HEK293 (cell line): Measurements from ENCODE around the gene PAFAH1B2.

Experiments used
- CTCF ChIA-PET: fragments of 350-600 bp; formaldehyde crosslinking; extraction: SDS; loops from one replicate; lab custom pipeline; 2021; ENCODE audit warnings: antibody characterized with exemption; lab: Yijun Ruan, JAX
- POLR2A ChIA-PET: fragments of 300-600 bp; formaldehyde crosslinking; extraction: SDS; loops from one replicate; lab custom pipeline; 2020; ENCODE audit warnings: antibody characterized with exemption, inconsistent platforms; lab: Yijun Ruan, JAX
- H3K27ac ChIP-seq: fragments of 200-500 bp; sonication (Bioruptor generic); 2 replicates; pipeline ENCODE4 v1.5.1; 2014; ENCODE audit warnings: low read depth, low read length, control low read depth, inconsistent platforms; ENCODE audit errors: extremely low read depth
- H3K36me3 ChIP-seq, 2 experiments: fragments of 200-500 bp in 1 of 2; sonication (Bioruptor generic) in 1 of 2; 1 replicate in 1 of 2; 2 replicates in 1 of 2; pipeline ENCODE4 v1.5.1; 2014 to 2017; ENCODE audit warnings: inconsistent platforms in 2 of 2, low read length in 2 of 2; ENCODE audit not compliant: control insufficient read depth in 2 of 2, insufficient read depth in 1 of 2
- H3K4me1 ChIP-seq: fragments of 200-500 bp; sonication (Bioruptor generic); 2 replicates; pipeline ENCODE4 v1.5.1; 2014; ENCODE audit warnings: mild to moderate bottlenecking, low read length, inconsistent platforms; ENCODE audit not compliant: control insufficient read depth, insufficient read depth
- H3K4me3 ChIP-seq: 2 replicates; pipeline ENCODE4 v1.5.1; 2011; ENCODE audit warnings: low read depth, mild to moderate bottlenecking, control low read depth, low read length, moderate library complexity
- H3K9me3 ChIP-seq: fragments of 200-500 bp; sonication (Bioruptor generic); 2 replicates; pipeline ENCODE4 v1.5.1; 2014; ENCODE audit warnings: low read depth, low read length, inconsistent platforms; ENCODE audit not compliant: control insufficient read depth, insufficient read depth
- BCL11A ChIP-seq: fragments of 450-650 bp; formaldehyde crosslinking; IDR thresholded peaks from 2 replicates; pipeline ENCODE4 v1.5.1; 2016; ENCODE audit warnings: low read depth, missing biosample characterization, missing genetic modification characterization
- HOXA7 ChIP-seq: sonication (generic); formaldehyde crosslinking; IDR thresholded peaks from 2 replicates; pipeline ENCODE4 v1.8.1; 2022; ENCODE audit warnings: missing genetic modification reagents, borderline replicate concordance
- HOXC10 ChIP-seq: sonication (generic); formaldehyde crosslinking; IDR thresholded peaks from 2 replicates; pipeline ENCODE4 v1.8.1; 2023; ENCODE audit warnings: mild to moderate bottlenecking, missing genetic modification reagents
- KLF10 ChIP-seq: fragments of 450-650 bp; IDR thresholded peaks from 2 replicates; pipeline ENCODE4 v1.5.1; 2018; ENCODE audit warnings: missing biosample characterization, mild to moderate bottlenecking, missing genetic modification characterization
- SP3 ChIP-seq: fragments of 450-650 bp; formaldehyde crosslinking; IDR thresholded peaks from 2 replicates; pipeline ENCODE4 v1.5.1; 2016; ENCODE audit warnings: missing biosample characterization, missing genetic modification characterization
- YY2 ChIP-seq: fragments of 450-650 bp; formaldehyde crosslinking; IDR thresholded peaks from 2 replicates; pipeline ENCODE4 v1.5.1; 2016; ENCODE audit warnings: missing biosample characterization, missing genetic modification characterization
- ZNF114 ChIP-seq: fragments of 450-650 bp; formaldehyde crosslinking; IDR thresholded peaks from 2 replicates; pipeline ENCODE4 v1.5.0; 2017; ENCODE audit warnings: missing biosample characterization, missing genetic modification characterization
- ZNF146 ChIP-seq: fragments of 450-650 bp; formaldehyde crosslinking; IDR thresholded peaks from 2 replicates; pipeline ENCODE4 v1.5.1; 2016; ENCODE audit warnings: missing biosample characterization, missing genetic modification characterization
- ZNF155 ChIP-seq: fragments of 450-650 bp; formaldehyde crosslinking; IDR thresholded peaks from 2 replicates; pipeline ENCODE4 v1.5.1; 2016; ENCODE audit warnings: missing biosample characterization, missing genetic modification characterization
- ZNF175 ChIP-seq: fragments of 450-650 bp; formaldehyde crosslinking; IDR thresholded peaks from 2 replicates; pipeline ENCODE4 v1.5.1; 2016; ENCODE audit warnings: missing biosample characterization, missing genetic modification characterization
- ZNF184 ChIP-seq: fragments of 450-650 bp; IDR thresholded peaks from 2 replicates; pipeline ENCODE4 v1.5.1; 2018; ENCODE audit warnings: missing biosample characterization, mild to moderate bottlenecking, missing genetic modification characterization
- ZNF223 ChIP-seq: fragments of 450-650 bp; formaldehyde crosslinking; IDR thresholded peaks from 2 replicates; pipeline ENCODE4 v1.5.1; 2016; ENCODE audit warnings: missing biosample characterization, missing genetic modification characterization
- ZNF239 ChIP-seq: fragments of 450-650 bp; formaldehyde crosslinking; IDR thresholded peaks from 2 replicates; pipeline ENCODE4 v1.5.1; 2016; ENCODE audit warnings: missing biosample characterization, missing genetic modification characterization
- ZNF311 ChIP-seq: fragments of 450-650 bp; formaldehyde crosslinking; IDR thresholded peaks from 2 replicates; pipeline ENCODE4 v1.5.1; 2017; ENCODE audit warnings: missing biosample characterization, missing genetic modification characterization, borderline replicate concordance
- ZNF341 ChIP-seq: fragments of 450-650 bp; formaldehyde crosslinking; IDR thresholded peaks from 2 replicates; pipeline ENCODE4; 2016; ENCODE audit warnings: low read depth, missing biosample characterization, missing genetic modification characterization
- ZNF350 ChIP-seq: fragments of 450-650 bp; formaldehyde crosslinking; IDR thresholded peaks from 2 replicates; pipeline ENCODE4 v1.5.0; 2017; ENCODE audit warnings: missing biosample characterization, mild to moderate bottlenecking, missing genetic modification characterization
- ZNF416 ChIP-seq: fragments of 450-650 bp; formaldehyde crosslinking; IDR thresholded peaks from 2 replicates; pipeline ENCODE4 v1.5.1; 2016; ENCODE audit warnings: missing biosample characterization, missing genetic modification characterization
- ZNF510 ChIP-seq: fragments of 450-650 bp; formaldehyde crosslinking; IDR thresholded peaks from 2 replicates; pipeline ENCODE4 v1.5.1; 2018; ENCODE audit warnings: mild to moderate bottlenecking, missing genetic modification characterization, missing biosample characterization; ENCODE audit not compliant: insufficient replicate concordance
- ZNF600 ChIP-seq: fragments of 450-650 bp; formaldehyde crosslinking; IDR thresholded peaks from 2 replicates; pipeline ENCODE4 v1.5.1; 2016; ENCODE audit warnings: missing biosample characterization, missing genetic modification characterization
- ZNF670 ChIP-seq: fragments of 450-650 bp; formaldehyde crosslinking; IDR thresholded peaks from 2 replicates; pipeline ENCODE4 v1.5.1; 2016; ENCODE audit warnings: missing biosample characterization, missing genetic modification characterization, low read depth
- ZNF843 ChIP-seq: fragments of 450-650 bp; formaldehyde crosslinking; IDR thresholded peaks from 2 replicates; pipeline ENCODE4 v1.5.1; 2016; ENCODE audit warnings: missing biosample characterization, missing genetic modification characterization
- TF ChIP-seq, protein P1 (sequence below): fragments of 450-650 bp; formaldehyde crosslinking; IDR thresholded peaks from 2 replicates; pipeline ENCODE4; 2016; ENCODE audit warnings: missing biosample characterization, missing genetic modification characterization
- TF ChIP-seq, protein P2 (sequence below): fragments of 450-650 bp; formaldehyde crosslinking; IDR thresholded peaks from 2 replicates; pipeline ENCODE4 v1.5.1; 2017; ENCODE audit warnings: missing biosample characterization, mild to moderate bottlenecking, missing genetic modification characterization, moderate library complexity
- TF ChIP-seq, protein P3 (sequence below): fragments of 450-650 bp; formaldehyde crosslinking; IDR thresholded peaks from 2 replicates; pipeline ENCODE4 v1.5.1; 2016; ENCODE audit warnings: missing biosample characterization, missing genetic modification characterization
- TF ChIP-seq, protein P4 (sequence below): fragments of 450-650 bp; formaldehyde crosslinking; IDR thresholded peaks from 2 replicates; pipeline ENCODE4 v1.5.1; 2016; ENCODE audit warnings: missing biosample characterization, missing genetic modification characterization

Gene PAFAH1B2

DNA sequence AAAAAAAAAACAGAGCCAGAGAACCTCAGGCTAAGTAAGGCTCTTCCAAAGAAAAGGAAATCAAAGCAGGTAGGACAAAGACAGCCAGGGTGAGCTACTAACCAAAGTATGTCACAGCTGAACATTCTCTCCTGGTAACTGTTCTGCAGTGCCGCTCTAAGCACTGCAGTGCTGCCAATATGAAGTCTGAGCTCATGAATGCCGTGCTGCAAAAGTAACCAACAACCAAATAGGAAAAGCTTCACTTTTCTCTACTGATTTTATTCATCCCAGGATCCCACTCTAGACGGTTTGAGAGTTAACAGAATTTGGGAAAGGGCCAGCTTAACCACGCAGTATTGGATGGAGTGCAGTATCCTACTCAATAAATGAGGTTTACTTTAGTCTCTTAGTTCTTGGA lies 49.3 kb upstream of the PAFAH1B2 start:
- TF ChIP-seq ZNF510 (tag by site-specific recombination) (no peak), SP3 (tag by site-specific recombination) (no peak), ZNF350 (tag by site-specific recombination) (no peak), KLF10 (tag by site-specific recombination) (no peak), ZNF223 (tag by site-specific recombination) (no peak), ZNF146 (tag by site-specific recombination) (no peak), BCL11A (no peak), ZNF670 (tag by site-specific recombination) (no peak), ZNF311 (tag by site-specific recombination) (no peak), ZNF184 (tag by site-specific recombination) (no peak), ZNF416 (tag by site-specific recombination) (no peak), ZNF155 (tag by site-specific recombination) (no peak), ZNF239 (tag by site-specific recombination) (no peak), ZNF114 (no peak), ZNF843 (tag by site-specific recombination) (no peak), HOXA7 (no peak), ZNF175 (tag by site-specific recombination) (no peak), HOXC10 (no peak)
- TF ChIP-seq, protein P1, sequence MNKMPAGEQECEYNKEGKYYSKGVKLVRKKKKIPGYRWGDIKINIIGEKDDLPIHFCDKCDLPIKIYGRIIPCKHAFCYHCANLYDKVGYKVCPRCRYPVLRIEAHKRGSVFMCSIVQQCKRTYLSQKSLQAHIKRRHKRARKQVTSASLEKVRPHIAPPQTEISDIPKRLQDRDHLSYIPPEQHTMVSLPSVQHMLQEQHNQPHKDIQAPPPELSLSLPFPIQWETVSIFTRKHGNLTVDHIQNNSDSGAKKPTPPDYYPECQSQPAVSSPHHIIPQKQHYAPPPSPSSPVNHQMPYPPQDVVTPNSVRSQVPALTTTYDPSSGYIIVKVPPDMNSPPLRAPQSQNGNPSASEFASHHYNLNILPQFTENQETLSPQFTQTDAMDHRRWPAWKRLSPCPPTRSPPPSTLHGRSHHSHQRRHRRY (tag by site-specific recombination) = no peak
- TF ChIP-seq, protein P2, sequence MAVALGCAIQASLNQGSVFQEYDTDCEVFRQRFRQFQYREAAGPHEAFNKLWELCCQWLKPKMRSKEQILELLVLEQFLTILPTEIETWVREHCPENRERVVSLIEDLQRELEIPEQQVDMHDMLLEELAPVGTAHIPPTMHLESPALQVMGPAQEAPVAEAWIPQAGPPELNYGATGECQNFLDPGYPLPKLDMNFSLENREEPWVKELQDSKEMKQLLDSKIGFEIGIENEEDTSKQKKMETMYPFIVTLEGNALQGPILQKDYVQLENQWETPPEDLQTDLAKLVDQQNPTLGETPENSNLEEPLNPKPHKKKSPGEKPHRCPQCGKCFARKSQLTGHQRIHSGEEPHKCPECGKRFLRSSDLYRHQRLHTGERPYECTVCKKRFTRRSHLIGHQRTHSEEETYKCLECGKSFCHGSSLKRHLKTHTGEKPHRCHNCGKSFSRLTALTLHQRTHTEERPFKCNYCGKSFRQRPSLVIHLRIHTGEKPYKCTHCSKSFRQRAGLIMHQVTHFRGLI (tag by site-specific recombination) = no peak
- no peaks in the 10 kb centered on the region for H3K36me3 ChIP-seq
- CTCF ChIA-PET = interaction anchor here (1.4 to 2.1 kb wide), 2 partner anchors 200 to 215 kb away, joined by 3 to 5 read pairs; no protein-coding TSS in a partner anchor
- H3K9me3 ChIP-seq = no peaks in the 10 kb centered on the region
- no peak overlapping the region for H3K4me3 ChIP-seq
- no peaks in the 10 kb centered on the region for H3K4me1 ChIP-seq
- H3K27ac ChIP-seq = no peak overlapping the region
- POLR2A ChIA-PET = interaction anchor here (0.5 to 1.0 kb wide), 4 partner anchors 15 to 203 kb away, joined by 3 to 7 read pairs (median 3); no protein-coding TSS in a partner anchor

DNA sequence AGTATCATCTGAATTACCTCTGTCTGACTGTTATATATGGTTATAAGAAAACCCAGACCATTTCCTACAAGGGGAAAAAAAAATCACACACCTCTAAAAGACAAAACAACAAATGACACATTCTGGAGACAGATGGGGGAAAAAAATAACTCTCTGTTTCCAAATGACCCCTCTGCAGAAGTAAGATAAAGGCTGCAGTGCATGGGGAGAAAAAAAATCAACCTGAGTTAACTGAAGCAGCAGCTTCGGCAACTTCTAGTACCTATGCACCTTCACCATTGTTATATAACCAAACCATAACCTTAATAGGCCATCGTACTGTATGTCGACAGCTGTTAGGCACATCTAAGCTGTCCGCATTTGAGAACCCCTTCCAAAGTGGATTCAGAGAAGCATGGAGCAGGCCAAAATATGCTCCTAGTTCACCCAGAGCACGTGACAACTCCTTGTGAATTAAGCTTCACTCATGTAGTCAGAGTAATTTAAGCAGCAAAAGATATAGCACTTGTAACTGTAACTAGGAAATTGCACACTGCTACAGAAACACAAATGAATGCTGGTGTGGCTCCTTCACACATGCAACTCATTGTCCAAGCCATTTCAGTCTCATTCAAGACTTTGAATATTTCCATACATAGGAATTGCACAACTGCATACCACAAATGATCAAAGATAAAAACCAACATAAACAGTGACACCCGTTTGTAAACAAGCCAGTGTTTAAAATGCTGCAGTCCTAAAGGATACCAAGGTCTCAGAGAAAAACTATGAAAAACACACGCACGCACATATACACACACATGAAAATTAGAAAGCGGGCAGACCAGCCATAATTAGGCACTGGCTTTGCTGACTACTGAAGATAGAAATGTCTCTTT lies 48.6 kb upstream of the PAFAH1B2 start:
- H3K9me3 ChIP-seq = no peaks in the 10 kb centered on the region
- H3K4me3 ChIP-seq = no peak overlapping the region
- no peaks in the 10 kb centered on the region for H3K4me1 ChIP-seq
- CTCF ChIA-PET = interaction anchor here (2.1 kb wide), 1 partner anchor 216 kb away, joined by 5 read pairs; no protein-coding TSS in a partner anchor
- H3K36me3 ChIP-seq = no peaks in the 10 kb centered on the region
- TF ChIP-seq, protein P3, sequence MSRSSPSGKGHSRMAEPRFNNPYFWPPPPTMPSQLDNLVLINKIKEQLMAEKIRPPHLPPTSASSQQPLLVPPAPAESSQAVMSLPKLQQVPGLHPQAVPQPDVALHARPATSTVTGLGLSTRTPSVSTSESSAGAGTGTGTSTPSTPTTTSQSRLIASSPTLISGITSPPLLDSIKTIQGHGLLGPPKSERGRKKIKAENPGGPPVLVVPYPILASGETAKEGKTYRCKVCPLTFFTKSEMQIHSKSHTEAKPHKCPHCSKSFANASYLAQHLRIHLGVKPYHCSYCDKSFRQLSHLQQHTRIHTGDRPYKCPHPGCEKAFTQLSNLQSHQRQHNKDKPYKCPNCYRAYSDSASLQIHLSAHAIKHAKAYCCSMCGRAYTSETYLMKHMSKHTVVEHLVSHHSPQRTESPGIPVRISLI (tag by site-specific recombination) = peak; percentile 60; the same call in 1 of the 2 replicates
- TF ChIP-seq ZNF239 (tag by site-specific recombination) = no peak
- TF ChIP-seq ZNF341 (tag by site-specific recombination) = no peak
- no peak for TF ChIP-seq YY2
- 0 out of 2 replicates have a peak, but pooled peaks have one; percentile 9 for TF ChIP-seq ZNF600 (tag by site-specific recombination)
- TF ChIP-seq, protein P4, sequence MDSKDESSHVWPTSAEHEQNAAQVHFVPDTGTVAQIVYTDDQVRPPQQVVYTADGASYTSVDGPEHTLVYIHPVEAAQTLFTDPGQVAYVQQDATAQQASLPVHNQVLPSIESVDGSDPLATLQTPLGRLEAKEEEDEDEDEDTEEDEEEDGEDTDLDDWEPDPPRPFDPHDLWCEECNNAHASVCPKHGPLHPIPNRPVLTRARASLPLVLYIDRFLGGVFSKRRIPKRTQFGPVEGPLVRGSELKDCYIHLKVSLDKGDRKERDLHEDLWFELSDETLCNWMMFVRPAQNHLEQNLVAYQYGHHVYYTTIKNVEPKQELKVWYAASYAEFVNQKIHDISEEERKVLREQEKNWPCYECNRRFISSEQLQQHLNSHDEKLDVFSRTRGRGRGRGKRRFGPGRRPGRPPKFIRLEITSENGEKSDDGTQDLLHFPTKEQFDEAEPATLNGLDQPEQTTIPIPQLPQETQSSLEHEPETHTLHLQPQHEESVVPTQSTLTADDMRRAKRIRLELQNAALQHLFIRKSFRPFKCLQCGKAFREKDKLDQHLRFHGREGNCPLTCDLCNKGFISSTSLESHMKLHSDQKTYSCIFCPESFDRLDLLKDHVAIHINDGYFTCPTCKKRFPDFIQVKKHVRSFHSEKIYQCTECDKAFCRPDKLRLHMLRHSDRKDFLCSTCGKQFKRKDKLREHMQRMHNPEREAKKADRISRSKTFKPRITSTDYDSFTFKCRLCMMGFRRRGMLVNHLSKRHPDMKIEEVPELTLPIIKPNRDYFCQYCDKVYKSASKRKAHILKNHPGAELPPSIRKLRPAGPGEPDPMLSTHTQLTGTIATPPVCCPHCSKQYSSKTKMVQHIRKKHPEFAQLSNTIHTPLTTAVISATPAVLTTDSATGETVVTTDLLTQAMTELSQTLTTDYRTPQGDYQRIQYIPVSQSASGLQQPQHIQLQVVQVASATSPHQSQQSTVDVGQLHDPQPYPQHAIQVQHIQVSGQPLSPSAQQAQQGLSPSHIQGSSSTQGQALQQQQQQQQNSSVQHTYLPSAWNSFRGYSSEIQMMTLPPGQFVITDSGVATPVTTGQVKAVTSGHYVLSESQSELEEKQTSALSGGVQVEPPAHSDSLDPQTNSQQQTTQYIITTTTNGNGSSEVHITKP (tag by site-specific recombination) = peak; percentile 51
- no peak overlapping the region for H3K27ac ChIP-seq
- POLR2A ChIA-PET = interaction anchor here (0.5 to 1.0 kb wide), 4 partner anchors 14 to 204 kb away, joined by 3 to 7 read pairs (median 3); no protein-coding TSS in a partner anchor
